Stimulated activated naive CD8-positive, alpha-beta T cell treated with anti-CD3 and anti-CD28 coated beads, Interleukin-15, amount 100 ng/mL, for 72 hours (primary cell): Measurements from ENCODE around the gene ROBO1.

Experiments
- ATAC-seq: fragments of 150-1000 bp; cut with Tn5 transposase; 2 replicates; pipeline ENCODE4 v1.10.0; 2021; ENCODE audit warnings: mild to moderate bottlenecking, moderate library complexity
- DNase-seq, 2 donors: peaks; one replicate each; pipeline ENCODE4 v3.0.0; 2021 to 2022
- H3K27ac Mint-ChIP-seq, 2 donors: one replicate each; pipeline ENCODE4 v1.8.0; 2022; ENCODE audit warnings: mild to moderate bottlenecking in 2 of 2, mixed read lengths in 2 of 2, moderate library complexity in 2 of 2
- H3K27me3 Mint-ChIP-seq: one replicate; pipeline ENCODE4 v1.8.0; 2022; ENCODE audit warnings: mixed read lengths
- H3K4me1 Mint-ChIP-seq: one replicate; pipeline ENCODE4 v1.8.0; 2022; ENCODE audit warnings: mild to moderate bottlenecking, mixed read lengths
- H3K4me3 Mint-ChIP-seq, 2 donors: one replicate each; pipeline ENCODE4 v1.8.0; 2022; ENCODE audit warnings: mild to moderate bottlenecking in 2 of 2, mixed read lengths in 2 of 2, moderate library complexity in 1 of 2
- H3K9me3 Mint-ChIP-seq, 2 donors: one replicate each; pipeline ENCODE4 v1.8.0; 2022; ENCODE audit warnings: mixed read lengths in 2 of 2

Gene ROBO1

GRCh38 chr3:78848392-78849288 is 919.2 kb downstream of the ROBO1 start:
- Mint-ChIP-seq H3K27me3 (no peaks in the 10 kb centered on the region), H3K4me1 (no peaks in the 10 kb centered on the region), H3K27ac (no peak overlapping the region), H3K4me3 (no peak overlapping the region), H3K9me3 (peaks cover 0 to 4% of the 10 kb centered on the region in 2 donors)
- ATAC-seq: no peak
- DNase-seq: no peak

GRCh38 chr3:78847603-78848002 is 920.2 kb downstream of the ROBO1 start:
- ATAC-seq (no peak), DNase-seq (no peak)
- Mint-ChIP-seq H3K27me3 (no peaks in the 10 kb centered on the region), H3K4me3 (no peak overlapping the region), H3K9me3 (no peaks in the 10 kb centered on the region), H3K4me1 (no peaks in the 10 kb centered on the region), H3K27ac (no peak overlapping the region)

GRCh38 chr3:78847203-78847602 is 920.6 kb downstream of the ROBO1 start:
- no peak overlapping the region for H3K4me3 Mint-ChIP-seq
- ATAC-seq (no peak), DNase-seq (no peak)
- H3K4me1 Mint-ChIP-seq: no peaks in the 10 kb centered on the region
- H3K9me3 Mint-ChIP-seq: no peaks in the 10 kb centered on the region
- no peaks in the 10 kb centered on the region for H3K27me3 Mint-ChIP-seq
- H3K27ac Mint-ChIP-seq: no peak overlapping the region

- no peak for DNase-seq
- Mint-ChIP-seq H3K27me3 (no peaks in the 10 kb centered on the region), H3K27ac (no peak overlapping the region), H3K4me1 (no peaks in the 10 kb centered on the region), H3K9me3 (no peaks in the 10 kb centered on the region), H3K4me3 (no peak overlapping the region)
- ATAC-seq: no peak
Measured at GRCh38 chr3:78846718-78847117, 921.1 kb downstream of the ROBO1 start.

DNA sequence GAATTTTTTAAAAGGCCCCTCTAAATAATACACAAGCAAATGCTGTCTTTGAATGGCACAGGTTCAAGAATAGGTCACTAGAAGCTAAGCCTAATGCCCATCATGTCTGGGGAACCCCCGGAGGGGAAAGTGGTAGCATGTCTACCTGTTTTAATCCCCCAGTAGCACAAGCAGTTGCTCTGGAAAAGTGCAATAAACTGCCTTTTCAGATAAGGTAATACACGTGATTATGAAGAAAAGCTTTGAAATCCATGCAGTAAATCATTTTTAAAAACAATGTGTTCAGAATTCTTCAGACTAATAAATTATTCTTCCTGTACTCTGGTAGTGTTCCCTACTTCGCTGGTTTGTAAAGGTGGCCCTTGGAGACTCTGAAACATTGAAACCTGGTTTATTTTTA is 922.2 kb downstream of the ROBO1 start:
- Mint-ChIP-seq H3K4me1 (no peaks in the 10 kb centered on the region), H3K27ac (no peak overlapping the region), H3K9me3 (no peaks in the 10 kb centered on the region), H3K4me3 (no peak overlapping the region), H3K27me3 (no peaks in the 10 kb centered on the region)
- DNase-seq (no peak), ATAC-seq (no peak)

- Mint-ChIP-seq H3K9me3 (no peaks in the 10 kb centered on the region), H3K27me3 (no peaks in the 10 kb centered on the region), H3K4me1 (no peaks in the 10 kb centered on the region), H3K27ac (no peak overlapping the region), H3K4me3 (no peak overlapping the region)
- DNase-seq: no peak
- no peak for ATAC-seq
Measured at GRCh38 chr3:78844307-78844706, 923.5 kb downstream of the ROBO1 start.

DNA sequence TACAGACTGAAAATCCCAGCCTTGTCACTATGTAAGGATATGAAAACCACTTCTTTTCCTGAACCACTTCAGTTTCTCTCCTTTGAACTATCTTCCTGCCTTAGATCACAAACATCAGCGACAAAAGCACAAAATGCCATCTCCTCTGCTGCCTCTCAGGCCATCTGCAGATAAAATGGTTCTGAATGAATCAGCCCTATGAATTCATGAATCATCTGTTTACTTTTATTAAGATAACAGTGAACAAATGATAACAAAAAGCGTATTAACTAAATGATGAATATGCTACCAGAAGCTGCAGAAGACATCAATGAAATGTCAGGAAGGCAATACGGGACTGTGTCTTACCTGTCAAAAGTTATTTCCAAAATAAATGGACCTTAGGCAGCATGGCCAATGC is 928.1 kb downstream of the ROBO1 start:
- H3K9me3 Mint-ChIP-seq: no peaks in the 10 kb centered on the region
- no peaks in the 10 kb centered on the region for H3K27me3 Mint-ChIP-seq
- DNase-seq (no peak), ATAC-seq (no peak)
- H3K4me1 Mint-ChIP-seq: no peaks in the 10 kb centered on the region
- no peak overlapping the region for H3K27ac Mint-ChIP-seq
- no peak overlapping the region for H3K4me3 Mint-ChIP-seq

- no peak for ATAC-seq
- H3K27ac Mint-ChIP-seq: no peak overlapping the region
- H3K9me3 Mint-ChIP-seq: no peaks in the 10 kb centered on the region
- H3K4me3 Mint-ChIP-seq: no peak overlapping the region
- H3K27me3 Mint-ChIP-seq: no peaks in the 10 kb centered on the region
- no peak for DNase-seq
- H3K4me1 Mint-ChIP-seq: no peaks in the 10 kb centered on the region
Measured at GRCh38 chr3:78838362-78838761, 929.4 kb downstream of the ROBO1 start.

GRCh38 chr3:78834910-78835309 is 932.9 kb downstream of the ROBO1 start:
- DNase-seq: no peak
- peaks cover 0 to 7% of the 10 kb centered on the region in 2 donors for H3K9me3 Mint-ChIP-seq
- no peak for ATAC-seq
- H3K27me3 Mint-ChIP-seq: no peaks in the 10 kb centered on the region
- H3K4me1 Mint-ChIP-seq: no peaks in the 10 kb centered on the region
- no peak overlapping the region for H3K27ac Mint-ChIP-seq
- H3K4me3 Mint-ChIP-seq: no peak overlapping the region

DNA sequence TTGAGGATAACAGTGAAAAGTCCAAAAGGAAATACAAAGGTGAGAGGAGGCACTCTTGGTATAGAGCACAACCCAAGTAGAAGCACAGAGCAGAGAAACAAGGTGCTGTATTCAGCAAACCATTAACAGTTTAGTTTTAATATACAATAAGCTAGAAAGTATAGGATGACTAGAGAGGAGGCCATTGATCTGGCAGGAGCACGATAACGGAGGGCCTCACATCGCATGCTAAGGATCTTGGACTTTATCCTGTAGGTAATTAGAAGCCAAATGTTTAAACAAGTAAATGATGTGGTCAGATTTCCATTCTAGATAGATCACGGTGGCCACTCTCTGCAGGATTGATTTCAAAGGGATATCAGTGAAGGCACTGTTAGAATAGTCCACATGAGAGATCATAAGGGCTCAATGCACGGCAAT is 935.0 kb downstream of the ROBO1 start:
- Mint-ChIP-seq H3K4me1 (no peaks in the 10 kb centered on the region), H3K27ac (no peak overlapping the region), H3K9me3 (peaks cover 0 to 8% of the 10 kb centered on the region in 2 donors), H3K4me3 (no peak overlapping the region), H3K27me3 (no peaks in the 10 kb centered on the region)
- ATAC-seq: no peak
- DNase-seq: no peak

- Mint-ChIP-seq H3K4me1 (no peaks in the 10 kb centered on the region), H3K9me3 (peaks cover 0 to 8% of the 10 kb centered on the region in 2 donors)
Measured at GRCh38 chr3:78831446-78831972, 936.3 kb downstream of the ROBO1 start.

GRCh38 chr3:78830470-78830869 is 937.3 kb downstream of the ROBO1 start:
- H3K27me3 Mint-ChIP-seq: no peaks in the 10 kb centered on the region
- DNase-seq: no peak
- peaks cover 0 to 8% of the 10 kb centered on the region in 2 donors for H3K9me3 Mint-ChIP-seq
- H3K4me1 Mint-ChIP-seq: no peaks in the 10 kb centered on the region
- no peak overlapping the region for H3K4me3 Mint-ChIP-seq
- H3K27ac Mint-ChIP-seq: no peak overlapping the region
- no peak for ATAC-seq

More at GRCh38 chr3:78831446-78831972, 936.3 kb downstream of the ROBO1 start:
- DNase-seq: peak in 1 of 2 donors; percentile 12
- H3K27me3 Mint-ChIP-seq: no peaks in the 10 kb centered on the region
- peak; percentile 81 for ATAC-seq
- no peak overlapping the region for H3K4me3 Mint-ChIP-seq
- H3K27ac Mint-ChIP-seq: no peak overlapping the region

DNA sequence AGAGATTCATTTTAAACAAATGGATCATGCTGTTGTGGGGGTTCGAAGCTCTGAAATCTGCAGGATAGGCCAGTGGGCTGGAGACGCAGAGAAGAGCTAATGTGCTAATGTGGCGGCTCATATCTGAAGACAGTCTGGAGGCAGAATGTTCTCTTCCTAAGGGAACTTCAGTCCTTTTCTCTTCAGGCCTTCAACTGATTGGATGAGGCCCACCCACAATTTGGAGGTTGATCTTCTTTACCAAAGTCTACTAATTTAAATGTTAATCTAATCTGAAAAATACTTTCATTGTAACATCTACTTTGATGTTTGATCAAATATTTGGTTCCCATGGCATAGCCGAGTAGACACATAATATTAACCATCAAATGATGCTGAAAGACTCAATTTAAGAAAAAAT is 940.2 kb downstream of the ROBO1 start:
- no peaks in the 10 kb centered on the region for H3K4me1 Mint-ChIP-seq
- ATAC-seq (no peak), DNase-seq (no peak)
- peaks cover 0 to 8% of the 10 kb centered on the region in 2 donors for H3K9me3 Mint-ChIP-seq
- H3K4me3 Mint-ChIP-seq: no peak overlapping the region
- H3K27ac Mint-ChIP-seq: no peak overlapping the region
- no peaks in the 10 kb centered on the region for H3K27me3 Mint-ChIP-seq

DNA sequence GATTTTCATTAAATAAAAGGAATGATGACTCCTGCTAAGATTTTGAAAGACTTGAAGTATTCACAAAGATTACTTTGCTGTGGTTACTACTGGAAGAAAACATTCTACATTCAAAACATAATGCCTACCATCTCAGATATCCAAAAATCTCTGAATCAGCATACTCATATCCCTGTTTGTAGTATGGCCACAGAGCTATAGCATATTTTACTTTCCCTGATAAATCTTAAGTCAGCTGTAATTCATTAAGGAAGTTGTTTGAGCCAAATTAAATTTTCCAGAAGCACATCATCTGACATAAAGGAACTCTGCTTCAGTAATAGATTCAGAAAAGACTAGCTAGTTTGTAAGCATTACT is 942.0 kb downstream of the ROBO1 start:
- DNase-seq (no peak), ATAC-seq (no peak)

GRCh38 chr3:78825118-78825857 is 942.5 kb downstream of the ROBO1 start:
- DNase-seq: no peak
- H3K4me1 Mint-ChIP-seq: no peaks in the 10 kb centered on the region
- H3K27me3 Mint-ChIP-seq: no peaks in the 10 kb centered on the region
- no peak overlapping the region for H3K4me3 Mint-ChIP-seq
- peaks cover 0 to 5% of the 10 kb centered on the region in 2 donors for H3K9me3 Mint-ChIP-seq
- ATAC-seq: no peak
- no peak overlapping the region for H3K27ac Mint-ChIP-seq

More for the DNA sequence above, 942.0 kb downstream of the ROBO1 start:
- H3K27ac Mint-ChIP-seq: no peak overlapping the region
- H3K4me1 Mint-ChIP-seq: no peaks in the 10 kb centered on the region
- H3K9me3 Mint-ChIP-seq: peaks cover 0 to 8% of the 10 kb centered on the region in 2 donors
- H3K27me3 Mint-ChIP-seq: no peaks in the 10 kb centered on the region
- H3K4me3 Mint-ChIP-seq: no peak overlapping the region

- no peak overlapping the region for H3K4me3 Mint-ChIP-seq
- H3K27me3 Mint-ChIP-seq: no peaks in the 10 kb centered on the region
- H3K9me3 Mint-ChIP-seq: peaks cover 0 to 6% of the 10 kb centered on the region in 2 donors
- no peak overlapping the region for H3K27ac Mint-ChIP-seq
- DNase-seq (no peak), ATAC-seq (no peak)
- no peaks in the 10 kb centered on the region for H3K4me1 Mint-ChIP-seq
Measured at GRCh38 chr3:78823859-78824258, 943.9 kb downstream of the ROBO1 start.
